ENCODE measurements around the gene ACSM6.

The ACSM6 gene

DNA sequence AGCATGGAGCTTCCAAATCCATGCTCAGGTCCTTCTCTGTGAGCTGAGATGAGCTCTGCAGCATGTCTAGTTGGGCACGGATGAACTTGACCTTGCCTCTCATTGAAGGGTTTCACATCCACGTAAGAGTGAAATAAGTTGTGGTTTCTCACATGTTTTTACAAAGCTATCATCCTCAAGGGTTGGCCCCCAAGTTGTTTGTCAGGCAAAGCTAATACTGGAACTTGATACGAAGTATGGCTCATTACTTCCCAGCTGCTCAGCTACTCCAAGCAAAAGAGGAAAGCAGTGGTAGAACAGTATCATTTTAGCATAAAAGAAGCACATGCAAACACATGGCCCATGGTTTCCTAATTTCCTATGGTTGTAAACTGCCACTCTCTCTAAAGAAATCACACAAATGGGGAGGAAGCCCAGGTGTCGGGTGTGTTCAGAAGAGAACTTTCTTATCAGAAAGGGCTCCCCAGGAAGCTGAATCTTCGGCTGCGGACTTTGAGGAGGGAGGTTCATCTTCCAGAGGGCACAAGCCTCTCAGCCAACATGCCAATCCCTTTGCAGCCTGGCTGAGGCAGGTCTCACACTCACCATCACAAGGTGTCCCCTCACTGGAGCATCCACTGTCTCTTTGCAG, 51.5 kb downstream of the ACSM6 start:
- no peak for DNase-seq

GRCh38 chr10:95246582-95247051, 52.6 kb downstream of the ACSM6 start:
- peak in 16 of 56 donors; percentile 2 to 42 (median 14) for DNase-seq

GRCh38 chr10:95247200-95247880, 53.3 kb downstream of the ACSM6 start:
- no peak for DNase-seq

DNA sequence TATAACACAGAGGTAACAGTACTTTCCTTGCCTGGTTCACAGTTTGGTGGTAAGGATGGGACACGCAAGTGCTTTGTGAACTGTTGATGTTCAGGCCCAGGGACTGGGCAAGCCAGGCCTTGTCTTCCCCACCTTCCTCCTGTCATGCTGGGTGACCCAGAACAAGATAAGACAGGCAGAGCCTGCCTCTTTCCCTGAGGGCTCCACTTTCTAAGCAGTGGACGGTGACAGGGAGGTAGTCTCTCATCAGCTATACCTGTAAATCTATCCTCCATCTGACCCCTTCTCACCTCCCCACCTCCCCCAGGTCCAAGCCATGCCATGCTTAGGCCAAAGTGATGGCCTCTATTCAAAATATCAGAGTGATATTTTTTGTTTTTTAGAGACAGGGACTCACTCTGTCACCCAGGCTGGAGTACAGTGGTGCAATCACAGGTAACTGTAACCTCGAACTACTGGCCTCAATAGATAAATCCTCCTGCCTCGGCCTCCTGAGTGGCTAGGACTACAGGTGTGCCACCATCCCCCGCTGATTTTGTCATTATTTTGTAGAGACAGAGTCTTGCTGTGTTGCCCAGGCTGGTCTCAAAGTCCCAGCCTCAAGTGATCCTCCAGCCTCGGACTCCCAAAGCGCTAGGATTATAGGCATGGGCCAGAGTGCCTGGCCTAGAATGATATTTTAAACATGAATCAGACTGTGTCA, 54.0 kb downstream of the ACSM6 start:
- no peak for DNase-seq

DNA sequence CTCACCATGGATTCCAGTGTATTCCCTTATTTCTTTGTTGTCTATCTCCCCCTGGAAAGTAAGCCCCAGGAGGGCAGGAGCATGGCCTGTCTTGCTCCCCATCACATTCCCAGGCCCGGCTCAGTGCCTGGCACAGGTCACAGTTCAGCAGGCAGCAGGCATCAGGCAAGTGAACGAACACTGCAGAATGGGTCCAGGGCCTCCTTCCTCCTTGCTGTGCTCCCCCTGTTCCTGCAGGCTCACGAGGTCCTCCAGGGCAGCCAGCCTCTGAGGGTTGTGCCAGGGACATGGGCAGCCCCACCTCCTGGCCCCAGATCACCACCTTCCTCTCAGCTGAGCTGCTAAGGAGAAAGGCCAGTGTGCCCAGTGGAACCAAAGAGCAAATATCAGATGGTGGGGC, 55.0 kb downstream of the ACSM6 start:
- no peak for DNase-seq

GRCh38 chr10:95249467-95249866, 55.4 kb downstream of the ACSM6 start:
- DNase-seq: no peak

- no peak for DNase-seq
Measured at GRCh38 chr10:95250856-95251255, 56.8 kb downstream of the ACSM6 start.

DNA sequence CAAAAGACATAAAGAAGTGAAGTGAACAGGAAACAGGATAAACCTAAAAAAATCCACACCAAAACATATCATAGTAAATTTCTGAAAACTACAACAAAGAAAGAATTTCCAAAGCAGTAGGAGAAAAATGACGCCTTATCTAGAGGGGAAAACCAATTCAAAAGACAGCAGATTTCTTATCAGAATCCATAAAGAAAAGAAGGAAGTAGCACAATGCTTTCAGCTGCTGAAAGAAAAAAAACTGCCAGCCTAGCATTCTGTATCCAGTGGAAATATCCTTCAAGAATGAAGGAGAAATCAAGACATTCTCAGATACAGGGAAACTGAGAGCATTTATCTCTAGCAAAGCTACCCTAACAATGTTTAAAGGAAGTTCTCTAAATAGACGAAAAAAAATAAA, 59.0 kb downstream of the ACSM6 start:
- no peak for DNase-seq

DNA sequence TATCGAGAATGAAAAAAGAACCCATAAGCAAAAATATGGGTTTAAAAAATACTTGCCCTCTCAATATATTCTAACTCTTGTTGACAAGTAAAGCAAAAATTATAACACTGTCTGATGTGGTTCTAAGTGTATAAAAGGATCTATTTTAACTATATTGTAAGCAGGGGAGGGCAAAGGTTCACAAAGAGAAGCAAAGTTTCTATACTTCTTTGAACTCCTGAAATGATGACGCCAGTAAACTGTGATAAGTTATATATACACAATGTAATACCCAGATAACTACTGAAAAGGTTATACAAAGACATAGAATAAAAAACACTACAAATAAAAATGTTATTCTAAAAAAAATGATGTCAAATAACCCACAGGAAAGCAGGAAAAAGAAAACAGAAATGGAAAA, 59.6 kb downstream of the ACSM6 start:
- no peak for DNase-seq

- no peak for DNase-seq
Measured at GRCh38 chr10:95254629-95255028, 60.6 kb downstream of the ACSM6 start.

- DNase-seq: no peak
Measured at GRCh38 chr10:95256268-95256667, 62.2 kb downstream of the ACSM6 start.

DNA sequence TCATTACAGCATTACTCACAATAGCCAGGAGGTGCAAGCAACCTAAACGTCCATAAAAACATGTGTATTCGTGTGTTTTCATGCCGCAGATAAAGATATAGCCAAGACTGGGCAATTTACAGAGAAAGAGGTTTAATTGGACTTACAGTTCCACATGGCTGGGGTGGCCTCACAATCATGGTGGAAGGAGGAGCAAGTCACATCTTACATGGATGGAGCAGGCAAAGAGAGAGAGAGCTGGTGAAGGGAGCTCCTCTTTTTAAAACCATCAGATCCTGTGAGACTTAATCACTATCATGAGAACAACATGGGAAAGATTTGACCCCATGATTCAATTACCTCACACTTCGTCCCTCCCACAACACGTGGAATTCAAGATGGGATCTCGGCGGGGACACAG, 63.8 kb downstream of the ACSM6 start:
- DNase-seq: no peak

- DNase-seq: no peak
Measured at GRCh38 chr10:95260397-95260881, 66.4 kb downstream of the ACSM6 start.

DNA sequence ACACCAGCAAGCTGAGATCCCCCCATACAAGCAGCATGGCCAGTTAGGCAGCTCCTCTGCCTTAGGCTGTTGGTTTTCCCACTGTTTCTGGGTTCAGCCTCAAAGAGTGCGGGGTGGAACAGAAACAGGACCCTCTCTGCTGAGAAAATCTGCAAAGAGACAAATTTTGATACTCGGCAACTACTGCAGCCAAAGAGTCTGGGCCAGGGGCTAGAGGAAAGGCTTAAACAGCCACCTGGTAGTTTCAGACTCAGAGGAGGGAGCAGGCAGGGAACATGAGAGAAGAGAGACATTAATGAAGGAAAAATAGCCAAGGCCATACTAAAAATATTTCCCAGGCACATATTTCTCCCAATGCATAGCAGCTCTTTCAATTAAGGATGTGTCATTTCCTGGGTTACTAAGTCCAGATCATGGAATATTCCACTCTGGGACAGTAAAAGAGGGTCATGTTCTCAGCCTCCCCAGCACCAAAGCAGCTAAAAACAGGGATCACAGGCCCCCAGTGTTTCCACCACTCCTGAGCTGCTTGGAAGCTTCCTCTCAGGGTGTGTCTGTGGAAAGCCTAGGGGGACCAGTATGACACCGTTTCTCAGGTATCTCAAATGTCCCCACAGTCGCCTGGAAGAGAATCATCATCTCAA, 67.0 kb downstream of the ACSM6 start:
- no peak for DNase-seq

DNA sequence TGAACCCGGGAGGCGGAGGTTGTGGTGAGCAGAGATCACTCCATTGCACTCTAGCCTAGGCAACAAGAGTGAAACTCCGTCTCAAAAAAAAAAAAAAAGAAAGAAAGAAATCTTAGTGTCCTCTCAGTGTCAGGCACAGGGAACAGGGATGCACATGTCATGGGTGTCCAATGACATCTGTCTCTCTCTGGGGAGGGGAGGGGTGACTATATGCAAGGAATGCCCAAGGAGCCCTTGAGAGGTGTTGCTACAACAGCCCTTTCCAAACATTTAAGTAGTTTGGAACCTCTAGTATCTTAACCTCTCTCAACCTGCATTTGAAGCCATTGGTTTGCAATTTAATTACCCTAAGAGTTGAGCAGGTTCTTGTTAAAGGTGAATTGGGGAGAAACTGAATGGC, 67.9 kb downstream of the ACSM6 start:
- DNase-seq: no peak

- DNase-seq: no peak
Measured at GRCh38 chr10:95262763-95263518, 68.9 kb downstream of the ACSM6 start.

DNA sequence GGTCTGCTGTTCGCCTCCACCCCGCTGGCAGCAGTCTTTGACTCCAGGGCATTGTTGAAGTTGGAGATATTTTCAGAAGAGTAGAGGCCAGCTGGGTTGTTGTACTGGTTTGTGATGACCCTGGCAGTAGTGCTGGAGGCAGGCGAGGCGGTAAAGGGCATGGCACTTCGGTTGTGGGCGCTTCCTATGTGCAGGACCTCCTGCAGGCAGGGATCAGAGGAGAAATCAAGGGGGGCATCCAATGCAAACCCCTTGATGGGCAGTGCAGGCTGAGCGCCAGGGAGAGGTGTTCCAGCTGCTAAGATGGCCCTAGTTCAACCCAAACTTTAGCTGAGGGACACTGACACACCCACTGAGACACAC, 69.8 kb downstream of the ACSM6 start:
- no peak for DNase-seq

DNA sequence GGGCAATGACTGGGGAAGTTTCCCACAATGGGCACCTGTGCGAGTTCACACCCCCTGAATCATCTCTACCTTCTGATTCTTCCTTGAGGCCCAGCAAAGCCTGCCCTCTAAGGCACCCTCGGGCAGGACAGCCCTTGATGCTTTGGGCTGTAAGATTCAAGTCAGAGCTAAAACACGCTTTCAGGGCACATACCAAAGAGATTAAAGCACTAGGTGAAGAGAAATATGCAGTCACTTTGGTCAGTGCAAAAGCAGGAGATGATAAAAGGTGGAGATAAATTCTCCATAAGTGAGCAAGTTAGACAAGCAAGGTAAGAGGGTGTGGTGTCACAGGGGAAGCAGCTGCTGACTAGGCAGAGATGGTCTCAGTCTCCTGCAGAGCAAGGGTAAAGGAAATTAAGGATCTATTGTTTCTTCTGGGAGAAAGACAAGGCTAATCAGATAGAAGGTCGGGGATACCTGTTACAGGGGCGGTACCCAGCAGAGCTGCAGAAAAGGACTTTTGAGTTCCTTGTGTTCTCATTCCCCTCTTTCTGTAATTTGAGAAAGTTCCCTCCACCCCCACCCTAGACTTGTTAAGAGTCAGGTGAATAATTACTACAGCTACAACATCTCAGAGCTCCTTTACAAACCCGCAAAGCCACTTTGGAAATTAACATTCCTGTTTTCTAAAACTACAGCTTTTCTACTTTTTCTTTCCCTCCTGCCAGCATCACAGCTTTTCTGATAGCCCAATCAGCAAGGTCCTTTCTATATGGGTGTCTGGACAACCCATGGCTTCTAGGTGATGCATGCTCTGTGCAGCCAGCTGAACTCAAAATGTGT, 70.4 kb downstream of the ACSM6 start:
- DNase-seq: no peak

DNA sequence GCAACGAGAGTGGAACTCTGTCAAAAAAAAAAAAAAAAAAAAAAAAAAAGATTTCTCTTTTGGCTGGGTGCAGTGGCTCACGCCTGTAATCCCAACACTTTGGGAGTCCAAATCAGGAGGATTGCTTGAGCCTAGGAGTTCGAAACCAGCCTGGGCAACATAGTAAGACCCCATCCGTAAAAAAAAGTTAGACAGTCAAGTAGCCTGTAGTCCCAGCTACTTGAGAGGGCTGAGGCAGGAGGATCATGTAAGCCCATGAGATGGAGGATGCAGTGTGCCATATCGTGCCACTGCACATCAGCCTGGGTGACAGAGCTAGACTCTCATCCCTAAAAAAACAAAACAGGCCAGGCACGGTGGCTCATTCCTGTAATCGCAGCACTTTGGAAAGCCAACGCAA, 71.5 kb downstream of the ACSM6 start:
- no peak for DNase-seq

- no peak for DNase-seq
Measured at GRCh38 chr10:95266674-95267095, 72.6 kb downstream of the ACSM6 start.
